ENCODE results near the gene ZBTB43.
"Not testable (repeated sequence)": the region's sequence is repeated elsewhere in the genome, so short reads cannot be mapped to it uniquely, and the experiment has no call there.

The ZBTB43 gene

GRCh38 chr9:126804696-126805553, at the start of gene ZBTB43:
TSS of gene ZBTB43 (plus strand) at chr9:126805040. CDS start at chr9:126832510, 27,470 bp downstream.
- DNase-seq (ENCODE audit: low spot score), result peak; percentile 91

GRCh38 chr9:126755317-126755875, 49.4 kb upstream of the ZBTB43 start:
- DNase-seq (ENCODE audit: low spot score), result no peak

- DNase-seq (ENCODE audit: low spot score), result no peak
Measured at GRCh38 chr9:126756238-126756637, 48.6 kb upstream of the ZBTB43 start.

GRCh38 chr9:126756876-126757415, 47.9 kb upstream of the ZBTB43 start:
- DNase-seq (ENCODE audit: low spot score), result no peak

- DNase-seq (ENCODE audit: low spot score), result no peak
Measured at GRCh38 chr9:126758916-126759585, 45.8 kb upstream of the ZBTB43 start.

GRCh38 chr9:126761274-126761673, 43.6 kb upstream of the ZBTB43 start:
- no peak for DNase-seq (ENCODE audit: low spot score)

- DNase-seq (ENCODE audit: low spot score), result no peak
Measured at GRCh38 chr9:126763130-126763764, 41.6 kb upstream of the ZBTB43 start.

GRCh38 chr9:126773004-126773607, 31.7 kb upstream of the ZBTB43 start:
- peak; percentile 44 for DNase-seq (ENCODE audit: low spot score)

GRCh38 chr9:126775926-126776325, 28.9 kb upstream of the ZBTB43 start:
- no peak for DNase-seq (ENCODE audit: low spot score)

- peak; percentile 48 for DNase-seq (ENCODE audit: low spot score)
Measured at GRCh38 chr9:126777733-126778132, 27.1 kb upstream of the ZBTB43 start.

GRCh38 chr9:126778141-126778540, 26.7 kb upstream of the ZBTB43 start:
- no peak for DNase-seq (ENCODE audit: low spot score)

- not testable (repeated sequence) for DNase-seq (ENCODE audit: low spot score)
Measured at GRCh38 chr9:126778696-126779095, 26.1 kb upstream of the ZBTB43 start.

GRCh38 chr9:126781186-126782052, 23.4 kb upstream of the ZBTB43 start:
- DNase-seq (ENCODE audit: low spot score), result peak; percentile 74

GRCh38 chr9:126782053-126782388, 22.8 kb upstream of the ZBTB43 start:
- DNase-seq (ENCODE audit: low spot score), result no peak

- no peak for DNase-seq (ENCODE audit: low spot score)
Measured at GRCh38 chr9:126783949-126784348, 20.9 kb upstream of the ZBTB43 start.

- no peak for DNase-seq (ENCODE audit: low spot score)
Measured at GRCh38 chr9:126784401-126784800, 20.4 kb upstream of the ZBTB43 start.

- not testable (repeated sequence) for DNase-seq (ENCODE audit: low spot score)
Measured at GRCh38 chr9:126784841-126785240, 20.0 kb upstream of the ZBTB43 start.

- DNase-seq (ENCODE audit: low spot score), result no peak
Measured at GRCh38 chr9:126788046-126788445, 16.8 kb upstream of the ZBTB43 start.

GRCh38 chr9:126788634-126789349, 16.0 kb upstream of the ZBTB43 start:
- no peak for DNase-seq (ENCODE audit: low spot score)

- no peak for DNase-seq (ENCODE audit: low spot score)
Measured at GRCh38 chr9:126790561-126790960, 14.3 kb upstream of the ZBTB43 start.
